ENCODE data around the gene MYH7.

- TF ChIP-seq POLR2A (IDR thresholded peaks at IDR 0.05; ENCODE audit: low read depth, low read length), result no peak
- TF ChIP-seq POLR2AphosphoS5 (IDR thresholded peaks at IDR 0.05; ENCODE audit: low read depth, low read length), result no peak
These were observed 28.6 kb downstream of the MYH7 start for GRCh38 chr14:23406725-23407355.
